Measurements from ENCODE around the gene GRPEL1. TPM values are rescaled to one million over a fixed set of nuclear protein-coding genes. Genes with fewer than 3 reads are reported as not detected.
A peak's percentile ranks its signal among the peaks of the same experiment; 100 is the strongest.

GRPEL1 gene
- total RNA-seq, 1 experiment from 2014 or later: 46.6 TPM

DNA sequence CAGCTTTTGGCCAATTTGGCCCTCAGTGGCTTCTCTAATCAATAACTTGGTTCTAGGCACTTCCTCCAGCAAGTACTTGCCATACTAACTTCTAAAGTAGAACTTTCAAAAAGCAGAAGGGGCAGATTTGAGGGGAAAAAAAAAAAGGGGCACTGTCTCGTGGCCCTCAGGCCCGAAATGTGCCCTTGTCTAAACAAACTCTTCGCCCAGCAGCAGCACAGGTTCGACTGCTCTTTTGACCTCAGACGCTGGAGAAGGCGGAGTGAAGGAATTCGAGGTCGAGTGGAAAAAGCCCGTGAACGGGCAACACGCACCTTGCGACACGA is 775 bp downstream of the GRPEL1 start:
- no peak for TF ChIP-seq TCF7L2 (IDR thresholded peaks at IDR 0.05; ENCODE audit: low read depth, low read length)
- TF ChIP-seq POLR2AphosphoS5 (IDR thresholded peaks at IDR 0.05; ENCODE audit: low read depth, low read length): no peak
- TF ChIP-seq, protein P1, sequence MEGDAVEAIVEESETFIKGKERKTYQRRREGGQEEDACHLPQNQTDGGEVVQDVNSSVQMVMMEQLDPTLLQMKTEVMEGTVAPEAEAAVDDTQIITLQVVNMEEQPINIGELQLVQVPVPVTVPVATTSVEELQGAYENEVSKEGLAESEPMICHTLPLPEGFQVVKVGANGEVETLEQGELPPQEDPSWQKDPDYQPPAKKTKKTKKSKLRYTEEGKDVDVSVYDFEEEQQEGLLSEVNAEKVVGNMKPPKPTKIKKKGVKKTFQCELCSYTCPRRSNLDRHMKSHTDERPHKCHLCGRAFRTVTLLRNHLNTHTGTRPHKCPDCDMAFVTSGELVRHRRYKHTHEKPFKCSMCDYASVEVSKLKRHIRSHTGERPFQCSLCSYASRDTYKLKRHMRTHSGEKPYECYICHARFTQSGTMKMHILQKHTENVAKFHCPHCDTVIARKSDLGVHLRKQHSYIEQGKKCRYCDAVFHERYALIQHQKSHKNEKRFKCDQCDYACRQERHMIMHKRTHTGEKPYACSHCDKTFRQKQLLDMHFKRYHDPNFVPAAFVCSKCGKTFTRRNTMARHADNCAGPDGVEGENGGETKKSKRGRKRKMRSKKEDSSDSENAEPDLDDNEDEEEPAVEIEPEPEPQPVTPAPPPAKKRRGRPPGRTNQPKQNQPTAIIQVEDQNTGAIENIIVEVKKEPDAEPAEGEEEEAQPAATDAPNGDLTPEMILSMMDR (IDR thresholded peaks at IDR 0.05): no peak
- no peak for TF ChIP-seq SIN3A (IDR thresholded peaks at IDR 0.05; ENCODE audit: borderline replicate concordance, insufficient read depth, low read depth, low read length)
- TF ChIP-seq, protein P2, sequence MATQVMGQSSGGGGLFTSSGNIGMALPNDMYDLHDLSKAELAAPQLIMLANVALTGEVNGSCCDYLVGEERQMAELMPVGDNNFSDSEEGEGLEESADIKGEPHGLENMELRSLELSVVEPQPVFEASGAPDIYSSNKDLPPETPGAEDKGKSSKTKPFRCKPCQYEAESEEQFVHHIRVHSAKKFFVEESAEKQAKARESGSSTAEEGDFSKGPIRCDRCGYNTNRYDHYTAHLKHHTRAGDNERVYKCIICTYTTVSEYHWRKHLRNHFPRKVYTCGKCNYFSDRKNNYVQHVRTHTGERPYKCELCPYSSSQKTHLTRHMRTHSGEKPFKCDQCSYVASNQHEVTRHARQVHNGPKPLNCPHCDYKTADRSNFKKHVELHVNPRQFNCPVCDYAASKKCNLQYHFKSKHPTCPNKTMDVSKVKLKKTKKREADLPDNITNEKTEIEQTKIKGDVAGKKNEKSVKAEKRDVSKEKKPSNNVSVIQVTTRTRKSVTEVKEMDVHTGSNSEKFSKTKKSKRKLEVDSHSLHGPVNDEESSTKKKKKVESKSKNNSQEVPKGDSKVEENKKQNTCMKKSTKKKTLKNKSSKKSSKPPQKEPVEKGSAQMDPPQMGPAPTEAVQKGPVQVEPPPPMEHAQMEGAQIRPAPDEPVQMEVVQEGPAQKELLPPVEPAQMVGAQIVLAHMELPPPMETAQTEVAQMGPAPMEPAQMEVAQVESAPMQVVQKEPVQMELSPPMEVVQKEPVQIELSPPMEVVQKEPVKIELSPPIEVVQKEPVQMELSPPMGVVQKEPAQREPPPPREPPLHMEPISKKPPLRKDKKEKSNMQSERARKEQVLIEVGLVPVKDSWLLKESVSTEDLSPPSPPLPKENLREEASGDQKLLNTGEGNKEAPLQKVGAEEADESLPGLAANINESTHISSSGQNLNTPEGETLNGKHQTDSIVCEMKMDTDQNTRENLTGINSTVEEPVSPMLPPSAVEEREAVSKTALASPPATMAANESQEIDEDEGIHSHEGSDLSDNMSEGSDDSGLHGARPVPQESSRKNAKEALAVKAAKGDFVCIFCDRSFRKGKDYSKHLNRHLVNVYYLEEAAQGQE (IDR thresholded peaks at IDR 0.05; ENCODE audit: insufficient read depth in 1 of 2, low read depth in 2 of 2, low read length in 1 of 2): no peak
- H3K27me3 ChIP-seq (ENCODE audit: control insufficient read depth, insufficient read depth, low read length): no peaks in the 10 kb centered on the region
- ATAC-seq (no peak), DNase-seq (ENCODE audit: low read depth, low spot score) (no peak)
- H3K9me3 ChIP-seq (ENCODE audit: control insufficient read depth, insufficient read depth, low read depth, low read length): no peaks in the 10 kb centered on the region
- H3K4me3 ChIP-seq (ENCODE audit: low read depth in 2 of 2, low read length in 2 of 2): peak overlapping the region; percentile 72 to 84
- in situ Hi-C loops (cut with HindIII; ENCODE audit: low pct_unique_long_range_greater_than_20kb, low sequenced_read_pairs): no loop called here
- intact Hi-C loops (cut with micrococcal nuclease; ENCODE audit: unreplicated experiment): no loop called here
- H3K27ac ChIP-seq (ENCODE audit: low read length): peak overlapping the region; percentile 84
- POLR2A ChIA-PET: interaction anchor here (0.7 kb wide), 1 partner anchor 11 kb away, joined by 4 read pairs; no protein-coding TSS in a partner anchor
- no TSS peak for BruUV-seq (replicated peaks)
- peaks cover 10% of the 10 kb centered on the region for H3K4me1 ChIP-seq (ENCODE audit: control insufficient read depth, insufficient read depth, low read length)
- CTCF ChIA-PET: interaction anchor here (0.6 to 0.7 kb wide), 2 partner anchors 11 to 22 kb away, joined by 3 to 4 read pairs; no protein-coding TSS in a partner anchor
- peaks cover 5% of the 10 kb centered on the region for H3K36me3 ChIP-seq (ENCODE audit: control insufficient read depth, insufficient read depth, low read length)

DNA sequence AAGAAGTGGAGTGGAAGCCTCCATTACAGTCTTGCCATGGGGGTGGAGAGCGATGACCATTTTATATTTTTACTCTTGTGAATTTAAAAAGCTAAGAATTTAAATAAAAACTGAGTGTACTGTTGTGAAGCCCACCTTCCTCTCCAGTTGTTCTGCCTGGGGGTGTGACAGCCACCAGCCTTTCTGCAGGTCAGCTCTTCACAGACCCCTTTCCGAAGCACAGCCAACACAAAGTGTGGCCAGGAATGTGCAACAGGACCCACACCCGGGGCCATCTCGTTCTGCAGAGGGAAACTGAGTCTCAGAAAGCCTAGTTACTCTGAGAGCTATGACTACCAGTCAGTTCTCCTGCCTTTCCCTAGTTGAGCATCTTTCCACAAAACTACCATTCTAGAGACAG is 1.4 kb downstream of the GRPEL1 start:
- Histone ChIP-seq H3K27ac (ENCODE audit: low read length) (peak overlapping the region; percentile 84), H3K4me3 (ENCODE audit: low read depth in 2 of 2, low read length in 2 of 2) (peak overlapping the region; percentile 72 to 84), H3K27me3 (ENCODE audit: control insufficient read depth, insufficient read depth, low read length) (no peaks in the 10 kb centered on the region), H3K9me3 (ENCODE audit: control insufficient read depth, insufficient read depth, low read depth, low read length) (no peaks in the 10 kb centered on the region), H3K36me3 (ENCODE audit: control insufficient read depth, insufficient read depth, low read length) (peaks cover 5% of the 10 kb centered on the region), H3K4me1 (ENCODE audit: control insufficient read depth, insufficient read depth, low read length) (peaks cover 10% of the 10 kb centered on the region)
- in situ Hi-C loops (cut with HindIII; ENCODE audit: low pct_unique_long_range_greater_than_20kb, low sequenced_read_pairs) (no loop called here), intact Hi-C loops (cut with micrococcal nuclease; ENCODE audit: unreplicated experiment) (no loop called here)
- ChIA-PET CTCF (no interaction called here), POLR2A (no interaction called here)
- TSS peak; percentile 82 for BruUV-seq (replicated peaks)
- DNase-seq (ENCODE audit: low read depth, low spot score) (no peak), ATAC-seq (no peak)
- no peak for TF ChIP-seq SIN3A (IDR thresholded peaks at IDR 0.05; ENCODE audit: borderline replicate concordance, insufficient read depth, low read depth, low read length)
- TF ChIP-seq, protein P1 (IDR thresholded peaks at IDR 0.05): no peak
- TF ChIP-seq, protein P2 (IDR thresholded peaks at IDR 0.05; ENCODE audit: insufficient read depth in 1 of 2, low read depth in 2 of 2, low read length in 1 of 2): no peak
